Measurements from ENCODE around the gene CDK15. TPM values are rescaled to one million over a fixed set of nuclear protein-coding genes. Genes with fewer than 3 reads are reported as not detected.

The CDK15 gene
- total RNA-seq, 4 donors from 2014 or later: 0.11 to 0.29 TPM; not detected in 2

Other genes starting within 250 kb of the CDK15 start
- gene TMEM237, start 163.0 kb upstream of the CDK15 start, total RNA-seq: 10 to 100 TPM; 12.4 to 19.0 (median 14.5) TPM
- under 1 TPM in 1 of 4 donors, not detected in 3; 0.33 TPM for gene MPP4, start 107.9 kb upstream of the CDK15 start, total RNA-seq
- 10 to 100 TPM; 17.1 to 40.6 (median 19.5) TPM for gene ALS2, start 25.6 kb upstream of the CDK15 start, total RNA-seq
- 1 to 10 TPM; 4.4 to 9.4 (median 6.4) TPM for gene FZD7, start 227.3 kb downstream of the CDK15 start, total RNA-seq

All from gastrocnemius medialis (tissue), 4 donors.